GM23338 (cell line): ENCODE results near the gene CD300H.

Experiments
- CTCF ChIP-seq, 2 experiments: fragments of 200-600 bp in 1 of 2; sonication (generic) in 1 of 2; conservative IDR thresholded peaks; 2 replicates each; pipeline versions ENCODE4 v1.5.1 to v1.6.1; 2016 to 2017; ENCODE audit warnings: antibody characterized with exemption in 2 of 2, low read depth in 2 of 2, mild to moderate bottlenecking in 2 of 2, moderate library complexity in 1 of 2
- EZH2 ChIP-seq: fragments of 200-600 bp; sonication (generic); IDR thresholded peaks from one replicate; pipeline ENCODE4 v1.8.0; 2017; ENCODE audit warnings: antibody characterized with exemption, mild to moderate bottlenecking, low read depth; ENCODE audit not compliant: unreplicated experiment
- EZH2phosphoT487 ChIP-seq: fragments of 200-600 bp; sonication (generic); IDR thresholded peaks from one replicate; pipeline ENCODE4 v1.8.1; 2018; ENCODE audit warnings: antibody characterized with exemption; ENCODE audit not compliant: unreplicated experiment
- POLR2AphosphoS5 ChIP-seq: IDR thresholded peaks from 2 replicates; pipeline ENCODE4 v1.6.1; 2016; ENCODE audit warnings: antibody characterized with exemption, low read depth
- REST ChIP-seq: IDR thresholded peaks from one replicate; pipeline ENCODE4 v1.6.1; 2018; ENCODE audit warnings: antibody characterized with exemption; ENCODE audit not compliant: unreplicated experiment

GRCh38 chr17:74567397-74567796 lies at the start of gene CD300H:
- TF ChIP-seq CTCF (conservative IDR thresholded peaks at IDR 0.05; ENCODE audit: low read depth in 2 of 2) (no peak), EZH2phosphoT487 (no peak), REST (no peak), EZH2 (no peak), POLR2AphosphoS5 (no peak)
